WTC11 (cell line): ENCODE data around the gene STAB2. TPM values are rescaled to one million over a fixed set of nuclear protein-coding genes. Genes with fewer than 3 reads are reported as not detected.

Experiments used
- ATAC-seq: fragments of 200-7000 bp; cut with Tn5 transposase; 2 replicates; pipeline ENCODE4 v1.10.0; 2021; ENCODE audit warnings: mild to moderate bottlenecking, moderate library complexity
- CTCF ChIA-PET: fragments of 300-600 bp; sonication (Branson Sonifier 250); formaldehyde crosslinking; loops from one replicate; lab custom pipeline; 2021; ENCODE audit warnings: antibody characterized with exemption; lab: Charles Lee
- POLR2A ChIA-PET: fragments of 350-600 bp; sonication (Branson Sonifier 250); formaldehyde crosslinking; loops from one replicate; lab custom pipeline; 2021; ENCODE audit warnings: antibody characterized with exemption; lab: Charles Lee
- DNase-seq: peaks from one replicate; pipeline ENCODE4 v3.0.0; 2021; ENCODE audit warnings: low spot score
- H3K27ac Mint-ChIP-seq: 2 replicates; pipeline ENCODE4 v1.8.0; 2021; ENCODE audit warnings: mixed read lengths
- H3K27me3 Mint-ChIP-seq: 2 replicates; pipeline ENCODE4 v1.8.0; 2021; ENCODE audit warnings: low read depth, mild to moderate bottlenecking, moderate library complexity, mixed read lengths
- H3K36me3 Mint-ChIP-seq: 2 replicates; pipeline ENCODE4 v1.8.0; 2021; ENCODE audit warnings: mixed read lengths
- H3K4me1 Mint-ChIP-seq: 2 replicates; pipeline ENCODE4 v1.8.0; 2022; ENCODE audit warnings: mixed read lengths
- H3K4me3 Mint-ChIP-seq: 2 replicates; pipeline ENCODE4 v1.8.0; 2021; ENCODE audit warnings: mild to moderate bottlenecking, moderate library complexity, mixed read lengths
- H3K9me3 Mint-ChIP-seq: 2 replicates; pipeline ENCODE4 v1.8.0; 2021; ENCODE audit warnings: mixed read lengths
- CBFB ChIP-seq: sonication (generic); formaldehyde crosslinking; IDR thresholded peaks from 2 replicates; pipeline ENCODE4 v1.8.1; 2022; ENCODE audit warnings: mild to moderate bottlenecking, low read depth, missing genetic modification reagents
- CREB1 ChIP-seq: sonication (generic); formaldehyde crosslinking; IDR thresholded peaks from 2 replicates; pipeline ENCODE4 v1.8.0; 2023; ENCODE audit warnings: mild to moderate bottlenecking, missing genetic modification reagents
- E2F4 ChIP-seq: sonication (generic); formaldehyde crosslinking; IDR thresholded peaks from 2 replicates; pipeline ENCODE4 v1.8.1; 2022; ENCODE audit warnings: low read depth, mild to moderate bottlenecking, moderate library complexity, missing genetic modification reagents, borderline replicate concordance
- ELF4 ChIP-seq: sonication (generic); formaldehyde crosslinking; IDR thresholded peaks from 2 replicates; pipeline ENCODE4 v1.8.1; 2022; ENCODE audit warnings: low read depth, mild to moderate bottlenecking, moderate library complexity, missing genetic modification reagents
- GABPB1 ChIP-seq: sonication (generic); formaldehyde crosslinking; IDR thresholded peaks from 2 replicates; pipeline ENCODE4 v1.8.1; 2023; ENCODE audit warnings: mild to moderate bottlenecking, missing genetic modification reagents
- MYBL2 ChIP-seq: sonication (generic); formaldehyde crosslinking; IDR thresholded peaks from 2 replicates; pipeline ENCODE4 v1.8.1; 2023; ENCODE audit warnings: mild to moderate bottlenecking, moderate library complexity, missing genetic modification reagents
- NFE2L1 ChIP-seq: sonication (generic); formaldehyde crosslinking; IDR thresholded peaks from 2 replicates; pipeline ENCODE4 v1.8.1; 2023; ENCODE audit warnings: missing genetic modification reagents
- NR1H2 ChIP-seq: sonication (generic); formaldehyde crosslinking; IDR thresholded peaks from 2 replicates; pipeline ENCODE4 v1.9.0; 2021; ENCODE audit warnings: mild to moderate bottlenecking, moderate library complexity, missing genetic modification reagents
- NR2C2 ChIP-seq: sonication (generic); formaldehyde crosslinking; IDR thresholded peaks from 2 replicates; pipeline ENCODE4 v1.8.0; 2022; ENCODE audit warnings: mild to moderate bottlenecking, missing genetic modification reagents
- OVOL2 ChIP-seq: fragments of 250-450 bp; sonication (Bioruptor Pico); IDR thresholded peaks from 2 replicates; pipeline ENCODE4 v1.9.0; 2021; ENCODE audit warnings: mild to moderate bottlenecking, borderline replicate concordance
- ZBTB21 ChIP-seq: sonication (generic); formaldehyde crosslinking; IDR thresholded peaks from 2 replicates; pipeline ENCODE4 v1.8.1; 2023; ENCODE audit warnings: mild to moderate bottlenecking, missing genetic modification reagents, borderline replicate concordance
- total RNA-seq: library from RNA; stranded (reverse); gene quantifications from 3 replicates; pipeline ENCODE4 v1.2.3, GENCODE V29; 2021
- TF ChIP-seq, protein P1 (sequence below): sonication (generic); formaldehyde crosslinking; IDR thresholded peaks from 2 replicates; pipeline ENCODE4 v1.8.1; 2023; ENCODE audit warnings: mild to moderate bottlenecking, missing genetic modification reagents, moderate library complexity
- TF ChIP-seq, protein P2 (sequence below): fragments of 250-450 bp; sonication (Bioruptor Pico); IDR thresholded peaks from 2 replicates; pipeline ENCODE4 v1.9.0; 2021; ENCODE audit warnings: mild to moderate bottlenecking, borderline replicate concordance
- TF ChIP-seq, protein P3 (sequence below): sonication (generic); formaldehyde crosslinking; IDR thresholded peaks from 2 replicates; pipeline ENCODE4 v1.8.0; 2022; ENCODE audit warnings: missing genetic modification reagents
- TF ChIP-seq, protein P4 (sequence below): sonication (generic); formaldehyde crosslinking; IDR thresholded peaks from 2 replicates; pipeline ENCODE4 v1.8.1; 2023; ENCODE audit warnings: mild to moderate bottlenecking, missing genetic modification reagents
- TF ChIP-seq, protein P5 (sequence below): fragments of 200-600 bp; IDR thresholded peaks from 2 replicates; pipeline ENCODE4 v1.8.0; 2022; ENCODE audit warnings: antibody characterized with exemption

The STAB2 gene
- total RNA-seq, 1 experiment from 2014 or later = 0.48 TPM

DNA sequence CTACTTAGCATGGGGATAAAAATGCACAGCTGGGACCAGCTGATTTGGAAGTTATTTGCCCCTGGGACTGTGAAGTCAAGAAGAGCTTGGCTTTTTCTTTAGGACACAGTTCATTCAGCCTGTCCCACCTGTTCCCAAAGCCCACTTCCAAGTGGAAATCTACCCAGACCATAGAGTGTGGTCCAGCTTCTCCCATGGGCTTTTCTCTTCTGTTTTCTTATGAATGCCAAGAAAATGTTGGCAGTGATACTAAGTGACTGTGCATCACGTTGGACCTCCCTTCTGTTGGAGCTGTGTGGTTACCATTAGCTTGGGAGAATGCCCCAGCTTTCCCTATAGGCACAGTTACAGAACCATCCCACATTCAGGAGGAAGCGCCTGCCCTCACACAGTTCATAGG, 164.5 kb downstream of the STAB2 start:
- ATAC-seq (no peak), DNase-seq (no peak)
- Mint-ChIP-seq H3K27me3 (no peaks in the 10 kb centered on the region; the same call in 1 of the 2 replicates), H3K4me1 (no peaks in the 10 kb centered on the region), H3K36me3 (no peaks in the 10 kb centered on the region), H3K9me3 (no peaks in the 10 kb centered on the region), H3K27ac (no peak overlapping the region), H3K4me3 (no peak overlapping the region)
- CTCF ChIA-PET = interaction anchor here (0.7 to 2.2 kb wide), 4 partner anchors 8 to 176 kb away, joined by 4 to 6 read pairs (median 4); partner anchors contain the start of gene NT5DC3
- TF ChIP-seq NFE2L1 (CRISPR knock-in tag) (no peak), CBFB (no peak), CREB1 (CRISPR knock-in tag) (no peak), E2F4 (CRISPR knock-in tag) (no peak), NR1H2 (CRISPR knock-in tag) (no peak), GABPB1 (CRISPR knock-in tag) (no peak), ZBTB21 (CRISPR knock-in tag) (no peak), NR2C2 (CRISPR knock-in tag) (no peak), MYBL2 (no peak), OVOL2 (CRISPR knock-in tag) (no peak), ELF4 (CRISPR knock-in tag) (no peak)
- TF ChIP-seq, protein P1, sequence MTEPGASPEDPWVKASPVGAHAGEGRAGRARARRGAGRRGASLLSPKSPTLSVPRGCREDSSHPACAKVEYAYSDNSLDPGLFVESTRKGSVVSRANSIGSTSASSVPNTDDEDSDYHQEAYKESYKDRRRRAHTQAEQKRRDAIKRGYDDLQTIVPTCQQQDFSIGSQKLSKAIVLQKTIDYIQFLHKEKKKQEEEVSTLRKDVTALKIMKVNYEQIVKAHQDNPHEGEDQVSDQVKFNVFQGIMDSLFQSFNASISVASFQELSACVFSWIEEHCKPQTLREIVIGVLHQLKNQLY (CRISPR knock-in tag) = no peak
- TF ChIP-seq, protein P2, sequence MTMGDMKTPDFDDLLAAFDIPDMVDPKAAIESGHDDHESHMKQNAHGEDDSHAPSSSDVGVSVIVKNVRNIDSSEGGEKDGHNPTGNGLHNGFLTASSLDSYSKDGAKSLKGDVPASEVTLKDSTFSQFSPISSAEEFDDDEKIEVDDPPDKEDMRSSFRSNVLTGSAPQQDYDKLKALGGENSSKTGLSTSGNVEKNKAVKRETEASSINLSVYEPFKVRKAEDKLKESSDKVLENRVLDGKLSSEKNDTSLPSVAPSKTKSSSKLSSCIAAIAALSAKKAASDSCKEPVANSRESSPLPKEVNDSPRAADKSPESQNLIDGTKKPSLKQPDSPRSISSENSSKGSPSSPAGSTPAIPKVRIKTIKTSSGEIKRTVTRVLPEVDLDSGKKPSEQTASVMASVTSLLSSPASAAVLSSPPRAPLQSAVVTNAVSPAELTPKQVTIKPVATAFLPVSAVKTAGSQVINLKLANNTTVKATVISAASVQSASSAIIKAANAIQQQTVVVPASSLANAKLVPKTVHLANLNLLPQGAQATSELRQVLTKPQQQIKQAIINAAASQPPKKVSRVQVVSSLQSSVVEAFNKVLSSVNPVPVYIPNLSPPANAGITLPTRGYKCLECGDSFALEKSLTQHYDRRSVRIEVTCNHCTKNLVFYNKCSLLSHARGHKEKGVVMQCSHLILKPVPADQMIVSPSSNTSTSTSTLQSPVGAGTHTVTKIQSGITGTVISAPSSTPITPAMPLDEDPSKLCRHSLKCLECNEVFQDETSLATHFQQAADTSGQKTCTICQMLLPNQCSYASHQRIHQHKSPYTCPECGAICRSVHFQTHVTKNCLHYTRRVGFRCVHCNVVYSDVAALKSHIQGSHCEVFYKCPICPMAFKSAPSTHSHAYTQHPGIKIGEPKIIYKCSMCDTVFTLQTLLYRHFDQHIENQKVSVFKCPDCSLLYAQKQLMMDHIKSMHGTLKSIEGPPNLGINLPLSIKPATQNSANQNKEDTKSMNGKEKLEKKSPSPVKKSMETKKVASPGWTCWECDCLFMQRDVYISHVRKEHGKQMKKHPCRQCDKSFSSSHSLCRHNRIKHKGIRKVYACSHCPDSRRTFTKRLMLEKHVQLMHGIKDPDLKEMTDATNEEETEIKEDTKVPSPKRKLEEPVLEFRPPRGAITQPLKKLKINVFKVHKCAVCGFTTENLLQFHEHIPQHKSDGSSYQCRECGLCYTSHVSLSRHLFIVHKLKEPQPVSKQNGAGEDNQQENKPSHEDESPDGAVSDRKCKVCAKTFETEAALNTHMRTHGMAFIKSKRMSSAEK (CRISPR knock-in tag) = no peak
- TF ChIP-seq, protein P3, sequence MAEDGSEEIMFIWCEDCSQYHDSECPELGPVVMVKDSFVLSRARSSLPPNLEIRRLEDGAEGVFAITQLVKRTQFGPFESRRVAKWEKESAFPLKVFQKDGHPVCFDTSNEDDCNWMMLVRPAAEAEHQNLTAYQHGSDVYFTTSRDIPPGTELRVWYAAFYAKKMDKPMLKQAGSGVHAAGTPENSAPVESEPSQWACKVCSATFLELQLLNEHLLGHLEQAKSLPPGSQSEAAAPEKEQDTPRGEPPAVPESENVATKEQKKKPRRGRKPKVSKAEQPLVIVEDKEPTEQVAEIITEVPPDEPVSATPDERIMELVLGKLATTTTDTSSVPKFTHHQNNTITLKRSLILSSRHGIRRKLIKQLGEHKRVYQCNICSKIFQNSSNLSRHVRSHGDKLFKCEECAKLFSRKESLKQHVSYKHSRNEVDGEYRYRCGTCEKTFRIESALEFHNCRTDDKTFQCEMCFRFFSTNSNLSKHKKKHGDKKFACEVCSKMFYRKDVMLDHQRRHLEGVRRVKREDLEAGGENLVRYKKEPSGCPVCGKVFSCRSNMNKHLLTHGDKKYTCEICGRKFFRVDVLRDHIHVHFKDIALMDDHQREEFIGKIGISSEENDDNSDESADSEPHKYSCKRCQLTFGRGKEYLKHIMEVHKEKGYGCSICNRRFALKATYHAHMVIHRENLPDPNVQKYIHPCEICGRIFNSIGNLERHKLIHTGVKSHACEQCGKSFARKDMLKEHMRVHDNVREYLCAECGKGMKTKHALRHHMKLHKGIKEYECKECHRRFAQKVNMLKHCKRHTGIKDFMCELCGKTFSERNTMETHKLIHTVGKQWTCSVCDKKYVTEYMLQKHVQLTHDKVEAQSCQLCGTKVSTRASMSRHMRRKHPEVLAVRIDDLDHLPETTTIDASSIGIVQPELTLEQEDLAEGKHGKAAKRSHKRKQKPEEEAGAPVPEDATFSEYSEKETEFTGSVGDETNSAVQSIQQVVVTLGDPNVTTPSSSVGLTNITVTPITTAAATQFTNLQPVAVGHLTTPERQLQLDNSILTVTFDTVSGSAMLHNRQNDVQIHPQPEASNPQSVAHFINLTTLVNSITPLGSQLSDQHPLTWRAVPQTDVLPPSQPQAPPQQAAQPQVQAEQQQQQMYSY = no peak
- TF ChIP-seq, protein P4, sequence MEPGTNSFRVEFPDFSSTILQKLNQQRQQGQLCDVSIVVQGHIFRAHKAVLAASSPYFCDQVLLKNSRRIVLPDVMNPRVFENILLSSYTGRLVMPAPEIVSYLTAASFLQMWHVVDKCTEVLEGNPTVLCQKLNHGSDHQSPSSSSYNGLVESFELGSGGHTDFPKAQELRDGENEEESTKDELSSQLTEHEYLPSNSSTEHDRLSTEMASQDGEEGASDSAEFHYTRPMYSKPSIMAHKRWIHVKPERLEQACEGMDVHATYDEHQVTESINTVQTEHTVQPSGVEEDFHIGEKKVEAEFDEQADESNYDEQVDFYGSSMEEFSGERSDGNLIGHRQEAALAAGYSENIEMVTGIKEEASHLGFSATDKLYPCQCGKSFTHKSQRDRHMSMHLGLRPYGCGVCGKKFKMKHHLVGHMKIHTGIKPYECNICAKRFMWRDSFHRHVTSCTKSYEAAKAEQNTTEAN (CRISPR knock-in tag) = no peak
- TF ChIP-seq, protein P5, sequence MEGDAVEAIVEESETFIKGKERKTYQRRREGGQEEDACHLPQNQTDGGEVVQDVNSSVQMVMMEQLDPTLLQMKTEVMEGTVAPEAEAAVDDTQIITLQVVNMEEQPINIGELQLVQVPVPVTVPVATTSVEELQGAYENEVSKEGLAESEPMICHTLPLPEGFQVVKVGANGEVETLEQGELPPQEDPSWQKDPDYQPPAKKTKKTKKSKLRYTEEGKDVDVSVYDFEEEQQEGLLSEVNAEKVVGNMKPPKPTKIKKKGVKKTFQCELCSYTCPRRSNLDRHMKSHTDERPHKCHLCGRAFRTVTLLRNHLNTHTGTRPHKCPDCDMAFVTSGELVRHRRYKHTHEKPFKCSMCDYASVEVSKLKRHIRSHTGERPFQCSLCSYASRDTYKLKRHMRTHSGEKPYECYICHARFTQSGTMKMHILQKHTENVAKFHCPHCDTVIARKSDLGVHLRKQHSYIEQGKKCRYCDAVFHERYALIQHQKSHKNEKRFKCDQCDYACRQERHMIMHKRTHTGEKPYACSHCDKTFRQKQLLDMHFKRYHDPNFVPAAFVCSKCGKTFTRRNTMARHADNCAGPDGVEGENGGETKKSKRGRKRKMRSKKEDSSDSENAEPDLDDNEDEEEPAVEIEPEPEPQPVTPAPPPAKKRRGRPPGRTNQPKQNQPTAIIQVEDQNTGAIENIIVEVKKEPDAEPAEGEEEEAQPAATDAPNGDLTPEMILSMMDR = no peak
- POLR2A ChIA-PET = no interaction called here
